GM21619 (cell line): ENCODE results near the gene LIPE.

ENCODE experiments used
- ATAC-seq: cut with Tn5 transposase; IDR thresholded peaks from one replicate; pipeline ENCODE4 v1.9.1; 2021; ENCODE audit not compliant: unreplicated experiment

The LIPE gene

DNA sequence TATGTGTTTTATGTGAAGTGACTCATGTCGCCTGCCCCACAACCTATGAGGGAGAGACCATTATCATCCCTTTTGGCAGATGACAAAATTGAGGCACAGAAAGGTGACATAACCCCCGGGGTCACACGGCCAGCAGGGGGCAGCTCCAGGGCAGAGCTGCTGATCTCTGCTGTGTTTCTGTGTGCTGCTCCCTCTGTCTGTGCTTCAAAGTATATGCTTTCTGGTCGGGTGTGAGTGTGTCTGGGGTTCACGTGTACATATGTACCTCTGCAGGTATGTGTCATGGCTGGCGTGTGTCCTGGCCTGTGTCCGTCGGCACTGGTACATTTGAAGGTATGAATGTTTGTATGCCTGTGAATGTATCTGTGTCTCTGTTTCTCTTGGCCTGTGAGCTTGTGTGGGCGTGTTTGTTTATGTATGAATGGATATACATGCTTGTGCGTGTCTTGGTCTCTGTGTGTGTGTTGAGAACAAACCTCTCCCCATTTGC, 7.1 kb downstream of the LIPE start:
- no peak for ATAC-seq

DNA sequence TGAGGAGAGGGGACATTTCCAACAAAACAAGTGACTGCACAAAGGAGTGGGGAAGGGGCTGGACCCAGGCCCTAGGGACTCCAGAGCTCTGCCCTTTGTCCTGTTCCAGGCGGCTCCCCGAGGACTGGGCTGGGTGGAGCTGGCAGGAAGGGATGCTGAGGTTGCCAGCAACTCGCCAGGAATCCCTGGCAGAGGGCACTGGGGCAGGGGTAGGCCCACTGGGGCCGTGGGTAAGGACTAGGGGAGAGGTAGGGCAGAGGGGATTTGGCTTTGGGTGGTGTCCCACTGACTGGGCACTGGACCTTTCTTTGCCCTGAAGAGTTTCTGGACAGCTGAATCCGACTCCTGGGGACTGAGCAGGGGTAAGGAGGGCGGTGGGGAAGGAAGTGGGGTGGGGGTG, 7.9 kb downstream of the LIPE start:
- ATAC-seq, result no peak

DNA sequence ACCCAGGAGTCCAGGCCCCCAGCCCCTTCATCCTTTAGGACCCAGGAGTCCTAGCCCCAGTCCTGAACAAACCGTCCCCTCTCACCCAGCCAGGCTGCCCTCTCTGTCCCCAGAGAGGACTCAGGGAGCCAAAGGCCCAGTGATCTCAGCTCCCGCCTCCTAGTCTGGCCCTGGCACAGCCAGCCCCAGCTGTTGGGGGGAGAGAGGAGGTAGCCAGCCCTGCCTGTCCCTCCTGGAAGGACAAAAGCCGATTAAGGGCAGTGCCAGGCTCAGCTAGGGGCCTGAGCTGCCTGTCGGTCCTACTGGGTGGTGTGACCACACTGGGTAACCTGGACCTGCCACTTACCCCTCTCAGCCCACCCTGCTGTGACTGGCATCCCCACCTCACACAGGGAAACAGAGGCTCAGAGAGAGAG, 14.5 kb downstream of the LIPE start:
- no peak for ATAC-seq

DNA sequence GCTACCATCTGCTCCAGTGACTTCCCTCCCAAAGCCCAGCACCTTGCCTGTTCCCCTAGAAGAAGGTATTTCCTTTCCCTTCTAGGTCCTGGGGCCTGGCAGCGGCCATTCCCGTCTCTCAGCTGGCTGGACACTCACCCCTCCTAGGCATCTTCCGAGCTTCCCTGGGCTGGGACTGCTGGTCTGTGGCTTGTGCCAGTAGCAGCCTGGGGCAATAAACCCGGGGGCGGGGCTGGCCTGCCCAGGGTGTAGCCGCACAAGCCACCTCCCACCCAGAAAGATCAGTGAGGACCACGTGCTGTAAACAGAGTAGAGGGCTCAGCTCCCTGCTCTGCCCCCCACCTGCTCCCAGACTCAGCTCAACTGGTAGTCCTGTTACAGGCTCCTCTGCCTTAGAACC, 15.0 kb downstream of the LIPE start:
- ATAC-seq, result no peak

DNA sequence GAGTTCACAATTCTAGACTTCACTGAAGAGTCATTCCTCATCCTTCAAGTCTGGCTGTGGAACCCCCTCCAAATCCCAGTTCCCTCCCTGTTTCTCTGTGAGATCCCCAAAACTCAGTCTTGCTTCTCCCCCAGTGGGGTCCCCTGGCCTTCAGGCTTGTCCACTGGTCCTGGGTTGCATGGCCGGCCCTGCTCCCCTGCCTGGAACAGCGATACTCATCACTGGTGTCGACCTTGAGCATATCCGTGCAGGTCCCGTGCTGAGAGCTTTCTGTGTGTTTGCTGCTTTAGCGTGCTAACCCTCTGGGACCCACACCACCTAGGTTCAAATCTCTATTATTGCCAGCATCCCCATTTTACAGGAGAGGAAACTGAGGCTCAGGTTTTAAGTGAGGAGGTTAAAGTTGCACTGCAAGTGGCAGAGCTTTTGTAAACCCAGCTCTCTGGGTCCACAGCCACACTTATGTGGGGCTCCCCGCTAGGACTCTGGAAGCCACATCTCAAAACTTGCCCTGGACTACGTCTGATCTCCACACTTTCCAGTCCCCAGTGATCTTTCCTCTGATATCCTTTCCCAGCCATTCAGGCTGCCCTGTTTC, 15.5 kb downstream of the LIPE start:
- ATAC-seq, result no peak

DNA sequence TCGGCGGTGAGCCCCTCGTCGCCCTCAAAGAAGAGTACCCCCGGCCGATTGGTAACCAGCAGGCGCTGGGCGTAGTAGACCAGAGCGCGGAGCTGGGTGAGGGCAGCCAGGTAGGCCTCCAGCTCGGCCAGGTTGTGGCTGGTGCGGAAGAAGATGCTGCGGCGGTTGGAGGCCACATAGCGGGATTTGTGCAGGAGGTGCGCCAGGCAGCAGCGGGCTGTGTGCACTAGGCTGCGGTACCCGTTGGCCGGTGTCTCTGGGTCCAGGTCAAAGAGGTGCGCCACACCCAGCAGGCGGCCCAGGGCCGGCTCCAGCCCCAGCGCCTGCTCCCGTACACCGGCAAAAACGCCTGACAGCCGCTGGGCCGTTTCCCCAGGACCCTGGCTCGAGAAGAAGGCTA, 16.8 kb downstream of the LIPE start:
- ATAC-seq, result no peak

DNA sequence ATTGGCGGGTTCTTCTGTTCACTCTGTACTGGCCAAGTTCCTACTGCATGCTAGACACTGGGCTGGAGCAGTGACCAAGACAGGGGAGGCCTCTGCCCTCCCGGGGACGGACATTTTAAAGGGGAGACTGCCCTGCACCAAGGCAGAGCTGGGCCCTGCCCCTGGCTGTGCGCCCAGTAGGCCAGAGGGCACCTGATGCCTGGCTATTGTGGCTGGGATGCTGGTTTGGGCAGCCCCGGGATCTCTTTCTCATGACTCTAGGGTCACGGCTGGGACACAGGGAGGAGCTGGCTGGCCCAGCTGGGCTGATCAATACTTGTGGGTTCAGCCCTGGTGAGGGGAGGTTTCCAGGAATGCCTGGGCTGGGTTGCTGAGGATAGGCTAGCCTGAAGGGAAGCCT, 17.7 kb downstream of the LIPE start:
- ATAC-seq, result no peak

DNA sequence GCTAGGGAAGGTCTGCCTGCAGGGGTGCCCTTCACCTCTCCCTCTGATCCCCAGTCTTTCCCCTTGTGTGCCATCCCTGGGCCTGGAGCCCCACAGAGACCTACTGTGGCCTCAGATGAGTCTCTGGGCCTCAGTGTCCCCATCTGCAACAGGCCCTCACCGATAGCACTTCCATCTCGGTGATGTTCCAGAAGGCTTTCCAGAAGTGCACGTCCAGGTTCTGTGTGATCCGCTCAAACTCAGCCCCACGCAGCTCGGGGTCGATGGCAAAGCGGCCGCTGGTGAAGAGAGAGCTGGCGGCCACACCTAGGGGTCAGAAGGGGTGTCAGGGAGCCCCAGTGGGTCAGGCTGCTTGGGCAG, 19.4 kb downstream of the LIPE start:
- ATAC-seq, result no peak

DNA sequence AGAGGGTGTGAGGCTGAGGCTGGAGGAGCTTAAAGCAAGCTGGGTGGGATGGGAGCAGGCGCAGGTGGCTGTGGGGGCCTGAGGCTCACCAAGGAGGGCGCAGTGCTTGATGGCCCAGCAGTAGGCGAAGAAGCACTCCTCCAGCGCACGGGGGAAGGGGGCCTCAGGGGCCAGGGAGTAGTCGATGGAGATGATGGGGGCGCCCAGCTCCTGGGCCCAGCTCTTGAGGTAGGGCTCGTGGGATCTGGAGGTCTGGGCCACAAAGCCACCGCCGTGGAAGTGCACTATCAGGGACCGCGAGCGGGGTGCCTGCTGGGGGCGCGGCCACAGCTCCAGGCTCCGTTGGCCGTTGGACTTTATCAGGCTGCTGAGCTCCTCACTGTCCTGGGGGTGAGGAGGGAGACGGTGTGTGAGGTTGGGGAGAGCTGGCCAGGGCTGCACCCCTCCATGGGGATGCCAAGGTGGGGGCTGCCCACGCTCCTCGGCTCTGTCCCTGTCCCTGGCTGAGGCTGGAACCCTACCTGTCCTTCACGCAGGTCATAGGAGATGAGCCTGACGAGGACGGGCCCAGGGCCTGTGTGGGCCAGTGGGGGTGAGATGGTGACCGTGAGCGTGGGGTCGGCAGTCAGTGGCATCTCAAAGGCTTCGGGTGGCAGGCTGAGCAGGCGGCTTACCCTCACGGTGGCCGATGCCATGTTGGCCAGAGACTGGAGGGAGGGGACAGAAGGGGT, 19.9 kb downstream of the LIPE start:
- ATAC-seq, result no peak

DNA sequence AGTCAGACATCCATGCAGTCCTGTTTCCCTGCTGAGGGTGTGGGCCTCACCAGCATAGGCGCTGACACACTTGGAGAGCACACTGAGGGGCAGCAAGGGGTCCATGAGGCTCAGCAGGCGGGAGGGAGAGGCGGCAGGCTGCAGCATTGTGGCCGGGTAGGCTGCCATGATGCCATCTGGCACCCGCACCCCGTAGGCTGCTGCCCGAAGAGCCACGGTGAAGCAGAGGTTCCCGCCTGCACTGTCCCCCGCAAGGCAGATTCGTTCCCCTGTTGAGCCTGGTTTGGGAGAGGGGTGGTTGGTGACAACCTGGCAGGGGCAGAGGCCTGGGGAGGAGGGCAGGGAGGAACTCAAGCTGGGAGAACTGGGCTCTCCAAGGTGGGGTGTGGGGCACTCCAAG, 21.1 kb downstream of the LIPE start:
- no peak for ATAC-seq

DNA sequence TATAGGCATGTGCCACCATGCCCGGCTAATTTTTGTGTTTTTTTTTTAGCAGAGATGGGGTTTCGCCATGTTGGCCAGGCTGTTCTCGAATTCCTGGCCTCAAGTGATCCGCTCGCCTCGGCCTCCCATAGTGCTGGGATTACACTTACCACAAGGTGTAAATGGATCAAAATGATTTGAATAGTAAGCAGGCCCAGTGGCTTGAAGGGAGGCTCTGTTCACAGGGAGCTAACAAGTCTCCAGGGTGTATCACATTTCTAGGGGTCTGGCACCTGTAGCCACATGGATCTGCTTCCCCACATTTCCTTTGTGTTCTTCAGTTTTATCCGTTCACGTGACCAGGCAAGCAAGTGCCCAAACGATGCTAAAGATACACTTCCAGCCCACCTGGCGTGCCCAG, 23.6 kb downstream of the LIPE start:
- ATAC-seq, result no peak

DNA sequence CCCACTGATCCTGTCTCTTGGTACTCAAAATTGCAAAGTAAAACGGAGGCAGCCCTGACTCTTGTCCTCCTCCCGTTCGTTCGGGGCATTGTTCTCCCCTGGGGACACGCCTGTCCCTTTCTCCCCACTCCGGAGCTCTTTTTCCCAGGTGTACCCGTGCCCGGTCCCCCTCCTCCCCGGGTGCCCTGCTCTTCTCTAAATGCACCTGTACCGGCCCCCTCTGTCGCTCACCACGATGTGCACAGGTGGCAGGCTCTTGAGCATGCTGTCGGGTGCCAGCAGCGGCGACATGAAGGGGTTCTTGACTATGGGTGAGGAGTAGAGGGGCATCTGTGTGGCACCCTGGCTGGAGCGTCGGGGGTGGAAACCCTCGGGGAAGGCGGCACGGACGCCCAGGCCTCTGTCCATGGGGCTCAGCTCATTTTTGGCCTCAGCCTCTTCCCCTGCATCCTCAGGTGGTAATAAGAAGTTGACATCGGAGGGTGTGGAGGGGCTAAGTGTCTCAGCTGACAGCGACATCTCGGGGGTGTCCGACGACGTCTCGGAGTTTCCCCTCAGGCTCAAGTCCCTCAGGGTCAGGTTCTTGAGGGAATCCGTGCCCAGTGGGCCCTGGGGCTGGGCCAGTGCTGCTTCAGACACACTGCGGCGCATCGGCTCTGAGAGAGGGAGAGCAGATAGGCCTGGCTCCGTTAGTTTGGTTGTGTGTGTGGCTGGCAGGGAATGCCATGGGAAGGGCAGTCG, 24.6 kb downstream of the LIPE start:
- ATAC-seq, result no peak

DNA sequence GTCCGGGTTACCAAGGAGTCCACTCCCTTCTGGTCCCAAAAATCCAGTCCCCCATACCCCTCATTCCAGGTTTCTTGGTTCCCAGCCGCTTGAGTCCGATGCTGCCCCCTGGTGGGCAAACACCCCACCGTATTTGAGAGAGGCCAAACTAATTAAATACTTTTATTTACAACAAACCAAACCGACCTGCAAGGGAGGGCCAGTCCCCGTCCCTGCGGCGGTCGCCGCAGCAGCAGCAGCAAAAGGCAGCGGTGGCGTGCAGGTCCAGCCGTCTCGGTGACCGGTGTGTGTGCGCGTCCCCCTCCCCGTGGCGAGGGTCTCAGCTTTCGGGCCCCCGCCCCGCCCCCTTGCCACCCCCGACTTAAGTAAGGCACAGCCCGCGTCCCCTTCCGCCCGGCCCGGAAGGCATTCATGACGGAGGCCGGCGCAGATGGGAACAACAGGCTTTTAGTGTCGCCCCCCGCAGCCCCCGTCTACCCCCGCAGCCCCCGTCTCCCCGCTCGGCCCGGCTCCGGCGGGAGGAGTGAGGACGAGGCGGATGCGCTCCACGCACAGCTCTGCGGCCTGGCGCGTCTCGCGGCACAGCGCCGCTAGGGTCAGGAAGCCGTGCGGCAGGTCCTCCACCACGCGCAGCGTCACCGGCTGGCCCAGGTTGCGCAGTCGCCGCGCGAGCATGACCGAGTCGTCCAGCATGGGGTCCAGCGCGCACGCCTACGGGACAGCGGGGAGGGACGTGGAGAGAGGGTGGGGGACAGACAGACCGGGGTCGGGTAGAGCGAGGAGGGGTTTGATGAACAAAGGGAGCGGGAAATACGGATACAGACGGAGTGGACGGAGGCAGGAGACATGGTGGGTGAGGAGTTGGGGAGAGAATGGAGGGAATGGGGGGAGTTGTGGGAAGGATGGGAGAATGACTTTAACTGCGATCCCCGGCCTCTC, 25.6 kb downstream of the LIPE start:
- no peak for ATAC-seq

DNA sequence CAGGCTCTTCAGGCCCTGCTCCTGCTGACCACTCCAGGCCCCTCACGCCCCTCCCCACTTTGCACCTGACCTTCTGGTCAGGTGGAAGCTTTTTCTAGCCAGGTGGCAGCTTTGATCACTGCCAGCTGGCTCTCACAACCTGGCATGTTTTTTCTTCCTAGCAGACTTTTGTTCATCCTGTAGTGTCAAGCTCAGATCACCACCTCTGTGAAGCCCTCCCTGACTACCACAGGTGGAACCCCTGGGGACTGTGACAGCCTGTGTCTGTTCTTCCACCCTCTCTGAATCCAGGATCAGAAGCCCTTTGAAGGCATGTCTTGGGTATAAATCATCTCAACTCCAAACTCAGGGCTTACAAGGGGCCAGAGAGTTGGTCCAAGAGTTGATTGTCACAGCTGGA, 26.8 kb downstream of the LIPE start:
- no peak for ATAC-seq

DNA sequence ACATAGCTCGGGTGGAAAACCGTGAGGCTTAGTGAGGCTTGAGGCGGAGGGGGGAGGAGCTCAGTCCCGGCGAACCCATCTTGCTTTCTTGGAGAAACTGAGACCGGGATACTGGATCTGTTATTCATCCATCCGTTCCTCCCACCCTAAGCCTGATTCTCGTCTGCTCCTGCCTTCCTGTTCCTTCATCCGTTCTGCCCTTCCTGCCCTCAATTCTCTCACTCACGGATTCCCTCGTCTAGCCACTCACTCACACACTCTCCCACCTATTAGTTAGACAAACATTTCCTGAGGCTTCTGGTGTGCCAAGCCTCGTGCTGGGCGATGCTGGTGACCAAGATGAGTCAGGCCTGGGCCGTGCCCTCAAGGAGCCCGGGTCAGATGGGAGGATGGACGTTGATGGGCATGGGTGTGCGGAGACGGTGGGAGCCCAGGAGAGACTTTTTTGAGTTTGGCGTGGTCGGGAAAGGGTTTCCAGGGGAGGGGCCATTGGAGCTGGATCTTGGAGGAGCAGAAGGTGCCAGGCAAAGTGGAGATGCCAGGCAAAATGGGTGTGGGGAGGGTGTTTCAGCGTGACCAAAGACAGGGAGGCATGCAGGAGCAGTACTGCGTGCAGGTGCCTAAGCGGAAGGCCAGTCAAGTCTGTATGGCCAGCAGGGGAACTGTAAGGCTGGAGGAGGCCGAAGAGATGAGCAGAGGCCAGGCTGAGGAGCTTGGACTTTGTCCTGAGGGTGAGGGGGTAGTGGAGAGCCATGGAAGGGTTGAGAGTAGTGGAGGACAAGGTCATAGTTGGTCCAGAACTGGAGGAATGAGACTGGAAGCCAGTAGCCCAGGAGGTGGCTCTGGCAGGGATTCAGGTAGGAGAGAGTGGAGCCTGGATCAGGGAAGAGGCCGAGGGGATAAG, 29.7 kb downstream of the LIPE start:
- no peak for ATAC-seq

DNA sequence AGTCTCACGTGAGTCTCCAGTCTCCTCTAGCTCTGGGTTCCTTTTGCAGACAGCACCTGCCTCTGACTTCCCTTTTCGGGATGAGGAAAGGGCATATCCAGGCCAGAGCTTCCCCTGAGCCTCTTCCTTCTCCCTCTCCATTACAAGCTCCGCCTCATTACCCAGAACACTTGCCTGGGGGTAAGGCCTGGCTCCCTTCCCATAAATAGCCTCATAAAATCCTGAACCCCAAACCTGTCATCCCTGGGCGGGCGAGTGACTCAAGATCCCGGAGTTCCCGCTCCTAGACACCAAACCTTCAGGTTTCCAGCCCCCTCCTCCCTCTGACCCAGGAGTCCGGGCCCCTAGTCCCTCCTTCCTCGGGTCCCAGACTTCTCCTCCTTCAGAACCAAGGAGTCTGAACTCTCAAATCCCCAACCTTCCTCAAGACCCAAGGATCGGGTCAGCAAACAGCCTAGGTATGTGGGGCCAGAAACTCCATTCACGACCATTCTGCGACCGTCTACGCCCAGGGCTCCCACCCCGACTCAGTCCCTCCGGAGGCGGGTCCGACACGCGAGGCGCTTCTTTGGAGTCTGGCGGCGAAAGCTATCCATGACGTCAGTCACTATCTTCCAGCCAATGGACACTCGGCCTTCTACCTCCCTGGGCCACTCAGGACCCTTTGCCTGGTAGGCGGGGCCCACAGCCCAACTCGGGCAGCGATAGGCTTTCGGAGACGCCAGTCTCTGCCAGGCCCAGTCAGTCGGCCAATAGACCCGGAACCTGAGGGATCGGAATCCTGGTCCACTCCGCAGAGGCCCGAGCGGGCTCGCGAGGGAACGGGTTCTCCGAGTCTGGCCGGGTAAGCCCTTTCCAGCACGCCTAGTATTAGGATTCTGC, 30.6 kb downstream of the LIPE start:
- peak; percentile 97 for ATAC-seq

DNA sequence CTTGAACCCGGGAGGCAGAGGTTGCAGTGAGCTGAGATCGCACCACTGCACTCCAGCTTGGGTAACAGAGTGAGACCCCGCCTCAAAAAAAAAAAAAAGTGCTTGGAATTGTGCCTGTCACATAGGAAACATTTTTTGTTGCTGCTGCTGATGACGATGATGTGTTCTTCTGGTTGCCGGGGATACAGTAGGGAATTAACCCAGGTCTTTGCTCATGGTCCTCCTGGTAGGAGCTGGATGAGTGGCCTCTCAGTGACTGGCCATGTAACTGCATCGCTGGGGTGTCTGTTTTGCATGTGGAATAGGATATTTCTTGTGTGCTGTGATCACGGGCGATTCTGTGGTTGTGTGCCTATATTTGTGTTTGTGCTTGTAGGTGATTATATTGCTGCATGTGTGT, 32.4 kb downstream of the LIPE start:
- no peak for ATAC-seq

DNA sequence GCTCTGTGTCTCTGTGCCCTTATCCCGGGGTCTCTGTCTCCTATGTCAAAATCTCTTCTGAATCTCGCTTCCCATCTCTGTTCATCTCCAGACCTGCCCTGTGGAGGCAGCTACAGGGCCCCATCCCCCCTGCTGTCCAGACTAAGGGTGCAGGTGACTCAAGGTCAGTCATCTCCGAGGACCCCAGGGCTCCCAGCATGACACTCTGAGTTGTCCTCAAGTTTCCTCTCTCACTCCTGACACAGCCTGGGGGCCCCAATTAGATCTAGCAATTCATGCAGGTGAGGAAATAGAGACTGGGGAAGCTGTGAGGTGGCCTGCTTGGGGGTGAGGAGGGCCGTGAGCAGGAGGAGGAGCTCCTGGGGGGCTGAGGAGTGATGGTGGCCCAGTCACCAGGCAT, 35.0 kb downstream of the LIPE start:
- ATAC-seq, result no peak

DNA sequence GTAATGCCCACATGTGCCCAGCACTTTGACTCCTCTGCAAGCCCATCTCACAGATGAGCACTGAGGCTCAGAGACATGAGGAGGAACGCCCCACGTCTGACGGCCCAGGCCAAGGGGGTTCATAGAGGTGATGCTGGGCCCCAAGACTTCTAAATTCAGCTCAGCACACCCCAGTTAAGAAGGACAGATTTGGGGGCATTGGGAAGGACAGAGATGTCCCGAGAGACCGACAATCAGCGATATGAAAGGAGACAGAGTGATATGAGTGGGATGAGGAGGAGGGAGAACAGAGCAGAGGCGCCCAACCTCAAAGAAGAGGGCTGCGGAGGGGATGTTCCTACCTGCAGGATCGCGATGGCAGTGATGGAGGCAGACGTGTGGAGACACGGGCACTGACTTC, 37.3 kb downstream of the LIPE start, which contains the start of gene CNFN:
CNFN (minus strand) TSS at position 399 of the 400 bp plus-strand sequence. CDS start 1,260 bp downstream, outside the sequence.
- no peak for ATAC-seq
